Activated CD4-positive, CD25-positive, alpha-beta regulatory T cell treated with anti-CD3 and anti-CD28 coated beads, Interleukin-2, amount 50 U/mL, for 24 hours (primary cell): ENCODE results near the gene EWSR1.
A peak's percentile ranks its signal among the peaks of the same experiment; 100 is the strongest.
"Not testable (repeated sequence)": the region's sequence is repeated elsewhere in the genome, so short reads cannot be mapped to it uniquely, and the experiment has no call there.

Experiments used
- ATAC-seq, 2 donors: fragments of 150-1000 bp; cut with Tn5 transposase; one replicate each; pipeline ENCODE4 v1.10.0; 2021; ENCODE audit warnings: mild to moderate bottlenecking in 1 of 2, moderate library complexity in 1 of 2

Gene EWSR1

GRCh38 chr22:29339381-29340235, 71.5 kb downstream of the EWSR1 start:
- ATAC-seq, result no peak

DNA sequence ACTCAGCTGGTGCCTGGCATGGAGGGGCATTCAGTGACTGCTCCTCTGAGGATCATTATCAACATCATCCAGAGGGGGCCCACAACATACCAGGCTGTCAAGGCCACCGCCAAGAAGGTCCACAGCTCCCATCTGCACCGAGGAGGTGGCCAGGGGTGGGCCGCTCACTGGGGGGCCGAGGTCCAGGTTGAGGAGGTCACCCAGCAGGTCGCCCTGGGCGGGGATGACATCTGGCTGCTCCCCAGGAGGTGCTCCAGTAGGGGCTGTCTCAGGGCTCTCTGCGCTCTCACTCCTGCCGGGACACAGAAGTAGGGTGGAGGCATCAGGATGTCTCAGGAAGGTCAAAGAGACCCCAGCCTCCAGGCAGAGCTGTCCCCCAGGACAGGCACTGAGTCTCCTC, 72.5 kb downstream of the EWSR1 start:
- ATAC-seq, result no peak

- ATAC-seq, result no peak
These were observed 73.2 kb downstream of the EWSR1 start for GRCh38 chr22:29341056-29341848.

GRCh38 chr22:29341849-29342127, 73.7 kb downstream of the EWSR1 start:
- ATAC-seq, result no peak

GRCh38 chr22:29342177-29342576, 74.1 kb downstream of the EWSR1 start:
- ATAC-seq, result no peak

- no peak for ATAC-seq
These were observed 74.7 kb downstream of the EWSR1 start for GRCh38 chr22:29342577-29343312.

DNA sequence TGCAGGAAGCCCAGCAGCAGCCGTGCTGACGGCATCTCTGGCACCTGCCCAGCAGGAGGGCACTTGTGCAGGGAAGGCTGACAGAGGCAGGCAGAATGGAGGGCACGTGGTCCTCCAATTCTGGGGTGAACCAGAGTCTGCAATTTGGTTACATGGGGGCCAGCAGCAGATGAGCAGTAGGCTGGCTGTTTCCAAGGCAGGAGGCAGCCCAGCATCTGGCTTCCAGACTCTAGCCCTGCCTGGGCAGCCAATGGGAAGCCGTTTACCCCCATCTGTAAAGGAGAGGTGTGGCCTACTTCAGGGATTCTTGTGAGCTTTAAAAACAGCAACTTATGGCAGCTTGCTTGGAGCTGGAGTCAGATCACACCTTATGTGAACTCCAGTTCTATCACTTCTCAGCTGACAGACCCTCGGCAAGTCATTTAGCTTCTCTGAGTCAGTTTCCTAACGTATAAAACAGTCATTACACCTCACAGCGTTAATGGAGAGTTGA, 75.3 kb downstream of the EWSR1 start:
- peak; percentile 48 to 73 for ATAC-seq

DNA sequence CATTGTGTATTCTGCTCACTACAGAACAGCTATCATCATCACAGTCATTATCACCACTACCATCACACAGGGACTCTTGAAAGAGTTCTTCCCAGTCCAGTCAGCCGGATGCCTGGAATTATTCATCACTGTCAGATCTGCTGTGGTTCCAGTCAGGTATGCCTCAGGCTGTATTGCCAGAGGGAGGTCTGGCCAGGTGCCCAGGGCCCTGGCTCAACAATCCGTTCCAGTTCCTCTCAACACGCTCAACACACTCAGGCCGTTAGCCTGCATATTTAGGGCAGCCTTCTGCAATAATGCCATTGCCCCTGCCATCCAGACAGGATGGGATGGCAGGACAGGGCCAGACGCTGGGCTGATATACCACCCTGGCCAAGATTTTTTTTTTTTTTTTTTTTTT, 76.1 kb downstream of the EWSR1 start:
- ATAC-seq, result no peak

- ATAC-seq, result not testable (repeated sequence)
These were observed 76.8 kb downstream of the EWSR1 start for GRCh38 chr22:29344889-29345288.

DNA sequence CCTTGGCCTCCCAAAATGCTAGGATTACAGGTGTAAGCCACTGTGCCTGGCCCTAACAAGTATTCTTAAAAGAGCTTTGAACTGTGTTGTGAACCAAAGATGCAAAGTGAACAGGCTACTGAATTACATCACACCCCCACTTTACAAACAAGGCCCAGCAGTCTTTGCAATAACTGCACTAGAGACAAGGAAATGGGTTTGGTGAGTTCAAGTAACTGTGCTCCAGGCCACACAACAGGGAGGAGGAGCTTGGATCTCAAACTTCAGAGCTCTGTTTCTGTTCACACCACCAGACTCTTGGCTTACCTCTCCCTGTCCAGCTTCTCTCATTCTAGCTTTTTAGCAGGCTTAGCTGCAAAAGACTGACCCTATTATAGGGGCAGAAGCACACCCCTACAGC, 77.9 kb downstream of the EWSR1 start:
- ATAC-seq, result no peak

DNA sequence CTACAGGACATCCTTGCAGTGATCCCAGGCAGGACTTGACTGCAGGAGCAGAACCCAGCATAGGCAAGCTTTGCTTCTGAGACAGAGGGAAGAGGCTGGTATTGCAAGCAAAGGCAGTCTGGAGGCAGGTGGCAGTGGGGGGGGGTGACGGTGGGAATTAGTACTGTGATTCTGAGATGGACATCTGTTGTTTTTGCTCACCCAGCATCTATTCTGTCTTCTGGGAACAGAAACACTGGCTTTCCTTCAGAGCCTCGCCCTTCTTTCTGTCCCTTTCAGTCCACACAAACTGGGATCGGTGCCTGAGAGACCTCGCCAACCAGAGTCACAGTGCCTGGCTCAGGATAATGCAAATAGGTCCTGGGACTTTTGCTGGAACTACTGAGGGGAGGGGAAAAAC, 78.6 kb downstream of the EWSR1 start:
- no peak for ATAC-seq

DNA sequence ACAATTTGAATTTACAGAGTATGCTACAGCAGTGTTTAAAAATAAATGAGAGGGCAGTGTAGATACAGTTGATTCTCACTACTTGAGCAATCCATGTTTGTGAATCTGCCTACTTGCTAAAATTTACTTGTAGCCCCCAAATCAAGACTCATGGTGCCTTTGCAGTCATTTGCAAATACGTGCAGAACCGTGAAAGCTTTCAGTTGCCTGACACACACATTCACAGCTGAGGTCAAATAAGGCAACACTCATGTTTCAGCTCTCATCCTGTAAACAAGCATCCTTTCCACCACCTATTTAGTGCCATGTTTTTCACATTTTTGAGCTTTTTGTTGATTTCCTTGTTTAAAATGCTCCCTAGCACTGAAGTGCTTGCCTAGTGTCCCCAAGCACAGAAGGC, 80.0 kb downstream of the EWSR1 start:
- no peak for ATAC-seq

GRCh38 chr22:29348956-29349355, 80.9 kb downstream of the EWSR1 start:
- no peak for ATAC-seq
